GM10248 (cell line): Measurements from ENCODE around the gene ALAS1.

Experiments
- CTCF ChIA-PET: fragments of 300-600 bp; sonication (Branson Sonifier 250); formaldehyde crosslinking; extraction: SDS; loops from one replicate; lab custom pipeline; 2021; ENCODE audit warnings: antibody characterized with exemption; lab: Yijun Ruan, JAX
- POLR2A ChIA-PET: fragments of 350-650 bp; sonication (Branson Sonifier 250); formaldehyde crosslinking; extraction: SDS; loops from one replicate; lab custom pipeline; 2020; ENCODE audit warnings: antibody characterized with exemption; lab: Yijun Ruan, JAX
- DNase-seq: peaks from one replicate; pipeline ENCODE4 v3.0.0; 2012; ENCODE audit errors: extremely low spot score
- TF ChIP-seq, protein P1 (sequence below): IDR thresholded peaks from 2 replicates; pipeline ENCODE4 v1.5.1; 2012; ENCODE audit warnings: mild to moderate bottlenecking, low read depth; ENCODE audit errors: extremely low read depth, missing control alignments, control extremely low read depth

Gene ALAS1

DNA sequence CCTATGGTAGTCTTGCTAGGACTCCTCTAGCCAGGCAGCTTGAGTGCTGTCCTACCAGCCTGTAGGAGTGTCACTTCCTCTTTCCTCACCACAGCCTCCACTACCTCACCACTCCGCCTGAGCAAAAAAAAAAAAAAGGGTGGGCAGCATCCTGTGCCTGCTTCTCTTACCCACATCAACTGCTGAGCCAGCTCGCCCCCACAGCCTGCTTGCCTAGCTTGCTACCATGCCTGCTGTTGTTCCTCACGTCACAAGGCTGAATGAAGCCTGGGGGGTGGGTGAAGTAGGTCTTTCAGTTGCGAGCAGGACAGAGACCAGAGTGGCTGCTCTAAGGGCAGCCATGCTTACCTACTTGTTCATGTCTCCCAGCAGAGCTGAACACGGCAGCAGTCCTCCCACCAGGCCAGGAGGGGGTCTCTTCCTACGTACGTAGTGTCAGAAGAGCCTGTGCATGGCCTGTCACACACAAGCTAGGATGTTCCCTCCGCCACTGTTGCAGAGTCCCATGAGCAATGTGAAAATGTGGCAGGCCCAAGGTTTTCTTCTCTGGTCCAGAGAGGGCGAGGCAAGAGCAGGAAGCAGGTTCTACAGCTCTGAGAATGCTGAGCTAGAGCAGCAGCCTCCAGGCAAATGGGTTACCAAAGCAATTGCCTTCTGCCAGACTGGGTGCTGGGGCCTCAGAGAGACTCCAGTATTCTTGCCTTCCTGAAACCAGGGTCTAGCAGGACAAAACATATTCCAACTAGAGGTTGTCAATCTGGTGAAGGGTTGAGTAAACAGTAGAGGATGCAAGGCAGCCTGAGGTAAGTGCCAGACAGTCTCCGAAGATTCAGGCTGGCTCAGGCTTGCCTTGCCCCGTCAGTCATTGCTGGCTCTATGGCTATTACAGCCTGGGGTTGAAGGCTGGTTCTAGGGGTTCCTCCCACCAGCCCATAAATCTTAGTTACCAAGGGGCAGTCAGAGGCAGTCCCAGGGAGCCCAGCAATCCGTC is 55.6 kb downstream of the ALAS1 start:
- peak; percentile 91 for DNase-seq
- POLR2A ChIA-PET = interaction anchor here (0.5 to 1.4 kb wide), 11 partner anchors 9 to 414 kb away, joined by 3 to 5 read pairs (median 3); partner anchors contain the start of gene TWF2
- TF ChIP-seq, protein P1, sequence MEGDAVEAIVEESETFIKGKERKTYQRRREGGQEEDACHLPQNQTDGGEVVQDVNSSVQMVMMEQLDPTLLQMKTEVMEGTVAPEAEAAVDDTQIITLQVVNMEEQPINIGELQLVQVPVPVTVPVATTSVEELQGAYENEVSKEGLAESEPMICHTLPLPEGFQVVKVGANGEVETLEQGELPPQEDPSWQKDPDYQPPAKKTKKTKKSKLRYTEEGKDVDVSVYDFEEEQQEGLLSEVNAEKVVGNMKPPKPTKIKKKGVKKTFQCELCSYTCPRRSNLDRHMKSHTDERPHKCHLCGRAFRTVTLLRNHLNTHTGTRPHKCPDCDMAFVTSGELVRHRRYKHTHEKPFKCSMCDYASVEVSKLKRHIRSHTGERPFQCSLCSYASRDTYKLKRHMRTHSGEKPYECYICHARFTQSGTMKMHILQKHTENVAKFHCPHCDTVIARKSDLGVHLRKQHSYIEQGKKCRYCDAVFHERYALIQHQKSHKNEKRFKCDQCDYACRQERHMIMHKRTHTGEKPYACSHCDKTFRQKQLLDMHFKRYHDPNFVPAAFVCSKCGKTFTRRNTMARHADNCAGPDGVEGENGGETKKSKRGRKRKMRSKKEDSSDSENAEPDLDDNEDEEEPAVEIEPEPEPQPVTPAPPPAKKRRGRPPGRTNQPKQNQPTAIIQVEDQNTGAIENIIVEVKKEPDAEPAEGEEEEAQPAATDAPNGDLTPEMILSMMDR = no peak
- CTCF ChIA-PET = interaction anchor here (0.9 to 5.1 kb wide), 13 partner anchors 10 to 252 kb away, joined by 3 to 31 read pairs (median 6); partner anchors contain the start of gene WDR82

- TF ChIP-seq, protein P1 = no peak
- ChIA-PET POLR2A (interaction anchor here (0.5 kb wide), 1 partner anchor 413 kb away, joined by 3 read pairs; no protein-coding TSS in a partner anchor), CTCF (interaction anchor here (1.1 to 5.1 kb wide), 5 partner anchors 11 to 31 kb away, joined by 3 to 31 read pairs (median 7); no protein-coding TSS in a partner anchor)
- DNase-seq = no peak
Measured at GRCh38 chr3:52254608-52255007, 56.6 kb downstream of the ALAS1 start.

DNA sequence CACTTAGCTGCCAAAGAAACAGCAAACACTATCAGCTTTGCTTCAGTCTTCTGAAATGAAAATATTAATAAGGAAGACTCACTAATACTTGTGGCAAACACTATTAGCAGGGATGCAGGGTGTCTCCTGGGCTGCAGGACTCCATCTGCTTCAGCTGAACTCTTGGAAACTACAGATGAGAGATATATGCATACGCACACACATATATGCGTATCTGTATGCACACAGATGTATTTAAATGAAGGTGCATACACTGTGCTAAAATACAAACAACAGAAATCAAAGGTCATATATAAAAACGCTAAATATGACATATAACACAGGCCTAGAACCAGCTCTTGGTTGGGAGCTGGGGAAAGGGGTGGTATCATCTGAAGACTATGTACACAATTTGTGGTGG is 58.2 kb downstream of the ALAS1 start:
- ChIA-PET CTCF (interaction anchor here (1.0 to 1.7 kb wide), 7 partner anchors 11 to 35 kb away, joined by 3 to 7 read pairs (median 3); no protein-coding TSS in a partner anchor), POLR2A (no interaction called here)
- TF ChIP-seq, protein P1 = no peak
- DNase-seq = no peak

GRCh38 chr3:52256622-52257021 is 58.7 kb downstream of the ALAS1 start:
- TF ChIP-seq, protein P1 = no peak
- ChIA-PET POLR2A (no interaction called here), CTCF (interaction anchor here (1.0 to 1.7 kb wide), 5 partner anchors 10 to 36 kb away, joined by 3 to 6 read pairs (median 3); no protein-coding TSS in a partner anchor)
- no peak for DNase-seq

DNA sequence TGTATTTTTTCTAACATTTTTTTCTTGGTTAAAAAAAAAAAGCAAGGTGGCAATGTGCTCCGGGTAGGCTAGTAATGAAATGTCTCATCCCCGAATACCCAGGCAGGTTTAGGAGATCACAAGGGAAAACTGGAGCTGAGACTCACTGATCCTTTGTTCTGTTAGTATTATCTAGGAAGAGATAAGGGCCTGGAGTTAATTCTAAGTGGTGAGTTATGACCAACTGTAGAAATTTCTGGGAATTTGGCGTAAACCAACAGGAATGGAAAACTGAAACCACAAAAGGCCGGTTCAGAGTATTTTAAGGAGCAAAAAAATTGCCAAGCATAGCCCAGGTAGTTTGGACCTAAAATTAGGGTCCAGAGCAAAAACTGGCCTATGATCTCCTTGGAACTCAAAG is 60.0 kb downstream of the ALAS1 start:
- ChIA-PET CTCF (interaction anchor here (1.0 to 4.3 kb wide), 5 partner anchors 10 to 26 kb away, joined by 3 to 17 read pairs (median 4); partner anchors contain the start of gene WDR82), POLR2A (no interaction called here)
- TF ChIP-seq, protein P1 = no peak
- no peak for DNase-seq

DNA sequence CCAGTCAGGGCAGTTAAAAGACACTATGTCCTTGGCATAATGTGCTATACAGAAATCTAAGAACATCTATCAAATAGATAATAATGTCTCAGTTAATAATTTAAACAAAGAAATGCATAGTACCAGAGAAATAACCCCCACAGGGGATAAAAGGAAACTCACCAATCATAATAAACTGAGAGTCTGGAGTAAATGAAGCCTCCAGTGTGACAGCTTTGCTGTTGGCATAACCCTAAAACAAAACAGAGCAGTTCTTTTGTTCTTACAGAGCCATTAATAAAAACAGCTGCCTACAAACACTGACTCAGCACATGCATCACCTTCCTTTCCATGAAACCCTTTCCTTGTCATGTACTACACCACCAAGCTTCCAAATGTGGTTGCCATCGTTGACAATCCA is 61.1 kb downstream of the ALAS1 start:
- ChIA-PET CTCF (interaction anchor here (1.1 to 4.3 kb wide), 9 partner anchors 9 to 83 kb away, joined by 3 to 17 read pairs (median 4); partner anchors contain the start of genes TLR9 and WDR82), POLR2A (interaction anchor here (0.9 kb wide), 1 partner anchor 39 kb away, joined by 3 read pairs; no protein-coding TSS in a partner anchor)
- no peak for DNase-seq
- TF ChIP-seq, protein P1 = no peak
